ENCODE measurements around the gene NUSAP1.

GRCh38 chr15:41286665-41287333, 45.9 kb upstream of the NUSAP1 start:
- TF ChIP-seq, protein P1, sequence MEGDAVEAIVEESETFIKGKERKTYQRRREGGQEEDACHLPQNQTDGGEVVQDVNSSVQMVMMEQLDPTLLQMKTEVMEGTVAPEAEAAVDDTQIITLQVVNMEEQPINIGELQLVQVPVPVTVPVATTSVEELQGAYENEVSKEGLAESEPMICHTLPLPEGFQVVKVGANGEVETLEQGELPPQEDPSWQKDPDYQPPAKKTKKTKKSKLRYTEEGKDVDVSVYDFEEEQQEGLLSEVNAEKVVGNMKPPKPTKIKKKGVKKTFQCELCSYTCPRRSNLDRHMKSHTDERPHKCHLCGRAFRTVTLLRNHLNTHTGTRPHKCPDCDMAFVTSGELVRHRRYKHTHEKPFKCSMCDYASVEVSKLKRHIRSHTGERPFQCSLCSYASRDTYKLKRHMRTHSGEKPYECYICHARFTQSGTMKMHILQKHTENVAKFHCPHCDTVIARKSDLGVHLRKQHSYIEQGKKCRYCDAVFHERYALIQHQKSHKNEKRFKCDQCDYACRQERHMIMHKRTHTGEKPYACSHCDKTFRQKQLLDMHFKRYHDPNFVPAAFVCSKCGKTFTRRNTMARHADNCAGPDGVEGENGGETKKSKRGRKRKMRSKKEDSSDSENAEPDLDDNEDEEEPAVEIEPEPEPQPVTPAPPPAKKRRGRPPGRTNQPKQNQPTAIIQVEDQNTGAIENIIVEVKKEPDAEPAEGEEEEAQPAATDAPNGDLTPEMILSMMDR (conservative IDR thresholded peaks at IDR 0.05; ENCODE audit: low read length), result no peak
- no peak for TF ChIP-seq EZH2phosphoT487 (IDR thresholded peaks at IDR 0.05; ENCODE audit: borderline replicate concordance, low read depth, low read length)

Measured in OCI-LY7 (cell line).